HG03521 (cell line): ENCODE results near the gene ST13.
"Not testable (repeated sequence)": the region's sequence is repeated elsewhere in the genome, so short reads cannot be mapped to it uniquely, and the experiment has no call there.

Experiments
- ATAC-seq: cut with Tn5 transposase; IDR thresholded peaks from one replicate; pipeline ENCODE4 v1.9.1; 2021; ENCODE audit warnings: mild to moderate bottlenecking, moderate library complexity; ENCODE audit not compliant: unreplicated experiment

Gene ST13

DNA sequence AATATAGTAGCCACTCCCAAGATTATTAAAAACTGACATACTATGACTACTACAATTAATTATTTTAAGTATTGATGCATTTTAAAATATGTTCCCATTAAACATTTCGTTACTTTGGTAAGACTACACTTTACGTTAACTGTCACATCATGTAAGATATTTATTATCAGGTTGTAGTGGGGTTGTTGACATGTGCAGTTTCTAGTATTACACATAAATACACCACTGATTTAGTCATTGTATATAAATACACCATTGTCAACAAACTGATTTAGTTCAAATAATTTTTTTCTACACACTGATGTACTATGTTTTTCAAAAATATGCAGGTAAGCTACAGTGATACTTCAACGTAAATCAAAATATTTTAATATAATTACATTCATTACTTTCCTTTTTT lies 11.5 kb downstream of the ST13 start:
- ATAC-seq: no peak

DNA sequence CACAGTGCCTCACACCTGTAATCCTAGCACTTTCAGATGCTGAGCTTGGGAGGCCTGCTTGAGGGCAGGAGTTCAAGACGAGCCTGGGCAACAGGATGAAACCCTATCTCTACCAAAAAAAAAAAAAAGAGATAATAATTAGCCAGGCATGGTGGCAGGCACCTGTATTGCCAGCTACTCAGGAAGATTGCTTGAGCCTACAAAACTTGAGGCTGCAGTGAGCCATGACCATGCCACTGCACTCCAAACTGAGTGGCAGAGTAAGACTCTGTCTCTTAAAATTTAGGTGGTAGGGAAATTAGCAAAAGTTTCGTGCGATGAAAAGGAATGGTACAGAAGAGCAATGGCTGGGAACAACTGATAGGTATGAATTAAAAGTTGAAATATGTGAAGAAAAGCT lies 18.0 kb downstream of the ST13 start:
- no peak for ATAC-seq

DNA sequence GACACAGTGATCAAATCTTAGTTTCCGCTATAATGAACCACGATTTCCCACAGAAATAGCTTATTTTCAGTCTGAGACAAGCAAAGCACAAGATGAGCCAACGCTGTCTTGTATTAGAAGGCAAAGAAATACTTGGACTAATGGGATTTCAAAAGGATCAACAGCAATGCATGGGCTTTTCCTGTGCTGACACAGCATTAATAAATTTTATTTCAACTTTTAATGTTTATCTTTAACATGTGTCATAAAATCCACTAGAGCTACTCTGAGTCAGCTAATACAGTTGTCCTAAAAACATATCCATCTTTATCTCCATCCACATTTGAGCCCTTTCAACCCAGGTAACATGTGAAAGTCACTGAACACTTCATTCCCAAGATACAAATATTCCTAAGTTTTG lies 21.8 kb downstream of the ST13 start:
- ATAC-seq: no peak

DNA sequence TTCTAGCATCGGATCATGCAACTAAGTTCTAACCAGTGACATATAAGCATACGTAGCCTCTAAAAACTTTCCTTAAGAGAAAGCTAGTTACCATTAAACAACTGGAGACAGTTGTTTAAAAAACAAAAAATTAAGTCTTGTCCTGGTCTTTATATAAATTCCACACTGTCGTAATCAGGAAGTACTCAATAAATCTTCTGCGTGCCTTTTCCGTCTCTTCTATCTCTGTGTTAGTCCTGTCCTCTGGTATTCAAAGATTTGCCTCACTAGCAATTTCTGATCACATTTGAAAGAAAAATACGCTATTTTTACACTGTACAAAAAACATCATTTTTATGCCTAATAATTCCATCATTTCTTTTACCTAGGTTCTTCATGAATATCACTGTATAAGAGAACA lies 27.3 kb downstream of the ST13 start:
- no peak for ATAC-seq

DNA sequence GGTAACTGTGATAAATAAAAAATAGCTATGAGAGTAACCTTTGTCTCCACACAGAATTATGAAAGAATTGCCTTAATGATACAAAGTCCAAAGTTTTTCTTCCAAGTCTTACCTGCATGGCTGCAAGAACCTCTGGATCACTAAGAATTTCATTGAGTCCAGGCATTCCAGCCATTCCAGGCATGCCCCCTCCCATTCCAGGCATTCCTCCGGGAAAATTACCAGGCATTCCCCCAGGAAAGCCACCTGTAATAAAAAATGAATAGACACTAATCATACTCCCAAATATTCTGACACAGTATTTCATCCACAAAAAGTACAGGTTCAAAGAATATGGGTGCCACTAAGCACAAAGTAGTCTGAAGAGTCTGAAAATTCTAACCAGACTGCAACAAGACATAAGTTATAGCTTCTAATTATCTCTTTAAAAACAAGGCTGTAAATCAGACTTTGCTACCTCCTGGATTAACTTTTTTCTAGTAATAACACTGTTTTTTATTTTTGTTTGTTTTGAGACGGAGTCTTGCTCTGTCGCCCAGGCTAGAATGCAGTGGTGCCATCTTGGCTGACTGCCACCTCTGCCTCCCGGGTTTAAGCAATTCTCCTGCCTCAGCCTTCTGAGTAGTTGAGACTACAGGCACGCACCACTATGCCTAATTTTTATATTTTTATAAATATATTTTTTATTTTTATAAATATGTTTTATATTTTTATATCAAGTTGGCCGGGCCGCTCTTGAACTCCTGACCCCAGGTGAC lies 29.3 kb downstream of the ST13 start:
- ATAC-seq: no peak

DNA sequence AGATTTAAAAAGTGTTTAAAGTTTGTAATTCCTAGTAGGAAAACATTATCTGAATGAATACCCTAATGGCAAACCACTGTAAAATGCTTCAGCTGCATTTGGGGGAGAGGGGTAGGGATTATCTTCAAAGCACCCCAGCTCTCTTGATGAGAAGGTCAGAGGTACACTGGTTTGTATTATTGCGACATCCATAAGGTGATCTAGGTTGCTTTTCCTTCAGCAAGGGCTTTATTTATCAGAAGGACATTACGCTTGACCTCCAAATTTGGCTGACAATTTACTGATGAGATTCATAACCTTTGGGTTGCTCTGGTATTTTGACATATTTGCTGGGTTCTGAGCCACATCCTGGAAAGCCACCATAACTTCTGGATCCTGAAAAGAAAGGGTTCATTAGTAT lies 30.1 kb downstream of the ST13 start:
- not testable (repeated sequence) for ATAC-seq

DNA sequence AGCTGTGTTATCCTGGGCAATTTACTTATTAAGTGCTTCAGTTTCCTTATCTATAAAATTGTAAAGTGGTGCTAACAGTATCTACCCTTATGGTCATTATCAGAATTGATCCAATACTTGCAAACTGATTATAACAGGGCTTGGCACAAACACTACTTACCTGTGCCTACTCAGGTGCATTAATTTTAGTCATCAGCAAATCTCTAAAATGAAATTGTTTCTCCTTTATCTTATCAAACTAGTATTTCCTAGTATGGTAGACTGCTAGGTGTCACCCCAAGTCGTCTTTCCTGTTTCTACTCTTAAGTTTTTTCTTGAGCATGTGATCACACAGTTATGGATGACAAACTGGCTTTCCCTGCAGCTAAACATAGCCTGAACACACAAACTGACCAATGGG lies 33.0 kb downstream of the ST13 start:
- ATAC-seq: no peak

DNA sequence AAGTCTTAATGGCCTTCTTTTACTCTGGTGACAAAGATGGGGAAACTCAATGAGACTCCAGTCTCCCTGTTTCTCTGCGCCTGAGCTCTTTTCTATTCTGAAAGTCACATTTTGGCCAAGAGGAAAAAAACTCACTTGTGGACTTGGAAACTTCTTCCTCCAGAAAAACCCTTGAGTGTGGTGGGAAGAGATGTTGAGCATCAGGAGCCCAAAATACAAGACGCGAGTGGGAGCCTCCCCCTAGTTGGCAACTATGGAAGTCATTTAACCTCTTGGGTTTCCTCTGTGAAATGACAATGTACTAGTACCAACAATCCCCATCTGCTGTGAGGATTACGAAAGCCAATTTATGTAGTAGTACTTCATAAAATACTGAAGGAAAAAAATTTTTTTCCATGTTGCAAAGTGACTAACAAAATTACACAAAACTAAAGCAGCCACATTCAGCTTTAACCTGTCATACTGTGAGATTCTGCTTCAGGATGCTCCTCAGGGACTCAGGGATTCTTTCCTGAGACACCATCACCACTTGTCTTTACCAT lies 36.8 kb downstream of the ST13 start:
- no peak for ATAC-seq

DNA sequence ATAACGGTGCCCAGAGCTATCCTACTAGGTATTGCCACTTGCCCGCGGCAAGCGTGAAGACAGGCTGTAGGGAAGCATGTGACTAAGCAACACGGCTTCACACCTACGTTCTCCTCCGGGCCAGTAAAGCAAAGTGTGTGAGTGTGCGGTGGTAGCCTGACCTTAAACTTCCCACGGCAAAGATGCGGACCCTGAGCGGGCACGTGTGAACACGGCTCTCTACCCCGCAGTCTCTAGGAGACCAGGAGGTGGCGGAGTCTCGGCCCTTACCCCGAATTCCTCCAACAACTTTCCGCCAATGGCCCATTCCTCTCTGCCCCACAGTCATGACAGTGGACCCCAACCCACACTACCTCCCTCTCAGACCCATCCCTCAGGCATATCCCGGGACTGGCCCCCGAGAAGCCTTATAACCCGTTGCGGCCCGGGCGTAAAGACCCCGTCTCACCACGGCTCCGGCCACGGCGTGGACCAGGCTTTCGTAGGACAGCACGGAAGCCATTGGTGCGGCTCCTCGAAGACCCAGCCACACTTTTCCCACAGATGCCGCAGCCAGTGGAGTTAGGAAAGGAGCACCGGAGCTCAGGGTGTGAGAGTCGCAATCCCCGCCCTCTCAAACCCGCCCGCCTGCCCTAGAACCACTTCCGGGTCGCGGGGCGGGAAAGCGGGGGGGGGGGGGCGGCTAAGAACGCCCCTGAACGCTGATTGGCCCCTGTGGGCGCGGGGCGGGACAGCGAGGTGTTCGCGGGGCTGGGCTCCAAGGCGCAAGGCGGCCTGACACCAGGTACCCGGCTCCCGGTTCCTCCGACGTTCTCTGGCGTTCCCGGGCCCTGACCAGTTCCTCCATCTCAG lies 37.5 kb downstream of the ST13 start, which contains the start of gene SLC25A17:
Gene SLC25A17, minus strand, starts transcription at position 600 of the 852 bp plus-strand sequence. Its CDS starts 98 bp downstream, at position 502.
- peak; percentile 81 for ATAC-seq

DNA sequence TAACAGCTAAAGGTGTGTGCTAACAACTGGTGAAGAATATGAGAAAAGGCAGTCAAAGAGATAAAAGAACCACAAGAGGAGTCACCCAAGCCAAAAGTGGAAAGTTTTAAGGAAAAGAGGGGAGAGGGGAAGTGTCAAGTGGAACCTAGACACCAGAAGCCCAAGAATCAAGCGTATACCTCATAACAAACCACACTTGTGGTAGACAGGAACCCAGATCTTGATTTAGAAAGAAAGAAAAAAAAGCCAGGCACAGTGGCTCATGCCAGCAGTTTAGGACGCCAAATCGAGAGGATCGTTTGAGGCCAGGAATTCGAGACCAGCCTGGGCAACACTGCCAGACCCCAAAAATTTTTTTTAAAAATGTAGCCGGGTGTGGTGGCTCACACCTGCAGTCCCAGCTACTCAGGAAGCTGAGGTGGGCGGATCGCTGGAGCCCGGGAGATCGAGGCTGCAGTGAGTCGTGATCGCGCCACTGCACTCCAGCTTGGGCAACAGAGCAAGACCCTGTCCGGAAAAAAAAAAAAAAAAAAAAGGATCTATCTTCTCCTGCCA lies 38.2 kb downstream of the ST13 start:
- no peak for ATAC-seq

DNA sequence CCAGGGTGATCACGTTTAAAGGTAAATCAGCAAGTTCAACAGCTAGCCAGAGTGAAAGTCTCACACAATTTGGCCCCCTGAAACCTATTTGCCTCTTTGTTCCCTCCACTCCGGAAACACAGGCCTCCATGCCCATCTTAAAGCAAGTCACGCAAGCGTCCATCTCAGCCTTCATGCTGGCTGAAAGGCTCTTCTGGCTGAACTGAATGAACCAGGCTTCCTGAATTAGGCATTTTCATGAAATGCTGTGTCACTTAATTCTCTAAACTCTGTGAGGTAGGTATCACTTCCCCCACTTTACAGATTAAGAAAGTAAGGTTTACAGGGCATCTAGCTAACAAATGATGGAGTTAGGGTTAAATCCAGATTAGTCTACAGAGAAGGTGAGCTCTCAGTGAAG lies 38.7 kb downstream of the ST13 start:
- ATAC-seq: no peak

DNA sequence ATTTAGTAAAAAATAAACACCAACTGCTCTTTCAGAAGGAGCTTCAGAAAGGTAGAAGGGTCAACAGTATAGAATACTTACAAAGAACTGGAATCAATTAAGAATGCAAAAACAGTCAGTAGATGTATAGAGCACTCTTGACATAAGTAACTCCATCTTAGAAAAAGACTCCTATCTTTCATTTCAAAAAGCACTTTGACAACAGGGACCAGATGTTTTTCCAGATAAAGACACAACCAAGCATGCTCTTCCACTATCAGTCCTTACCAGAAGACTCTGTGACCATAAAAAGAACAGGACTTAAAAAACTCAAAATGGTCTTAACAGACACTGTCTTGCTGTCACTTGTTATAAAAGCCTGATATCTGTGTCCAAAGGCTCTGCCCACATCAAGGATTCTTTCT lies 42.5 kb downstream of the ST13 start:
- ATAC-seq: no peak

DNA sequence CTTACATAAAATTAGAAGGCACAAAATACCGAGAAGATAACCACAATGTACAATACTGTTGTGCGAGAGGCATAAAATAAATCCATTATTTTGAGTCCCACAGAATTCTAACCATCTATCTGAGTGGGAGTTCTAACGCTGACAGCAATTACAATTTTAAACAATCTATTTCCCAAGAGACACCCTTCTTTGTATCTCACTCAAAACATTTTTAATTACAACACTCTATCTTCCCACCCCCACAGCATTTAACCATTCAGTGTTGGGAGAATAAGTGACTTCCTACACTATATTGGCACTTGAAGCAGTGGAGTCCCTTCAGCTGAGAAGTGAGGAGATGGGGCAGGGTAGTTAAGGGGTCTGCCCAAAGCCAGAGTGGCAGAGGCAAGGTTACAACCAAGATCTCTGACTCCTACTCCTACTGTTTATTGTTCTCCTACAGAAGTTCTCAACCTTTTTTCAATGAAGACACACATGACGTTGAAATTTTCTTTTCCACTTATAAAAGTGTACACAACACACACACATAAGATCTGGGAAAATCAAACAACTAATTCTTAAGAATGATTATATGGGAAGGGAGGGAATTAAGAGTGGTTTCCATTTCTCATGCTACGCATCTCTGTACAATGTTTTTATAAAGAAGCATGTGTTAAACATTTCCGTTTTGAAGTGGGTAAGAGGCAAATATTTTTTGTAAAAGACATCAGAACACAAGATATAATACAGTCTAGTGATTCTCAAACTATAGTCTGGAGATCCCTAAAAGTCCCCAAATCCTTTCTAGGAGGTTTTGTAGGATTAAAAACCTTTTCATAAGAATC lies 48.2 kb downstream of the ST13 start:
- no peak for ATAC-seq

DNA sequence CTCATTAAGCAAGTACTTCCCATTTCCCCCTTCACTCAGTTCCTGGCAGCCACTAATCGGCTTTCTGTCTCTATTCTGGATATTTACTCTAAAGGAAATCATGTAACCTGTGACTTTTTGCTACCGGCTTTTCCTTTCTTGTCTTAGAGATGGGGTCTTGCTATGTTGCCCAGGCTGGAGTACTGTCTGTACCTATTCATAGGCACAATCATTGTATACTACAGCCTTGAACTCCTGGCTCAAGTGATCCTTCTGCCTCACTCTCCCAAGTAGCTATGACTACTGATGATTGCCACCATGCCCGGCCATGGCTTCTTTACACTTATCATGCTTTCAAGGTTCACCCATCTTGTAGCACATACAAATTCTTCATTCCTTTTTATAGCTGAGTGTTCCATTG lies 49.7 kb downstream of the ST13 start:
- no peak for ATAC-seq

DNA sequence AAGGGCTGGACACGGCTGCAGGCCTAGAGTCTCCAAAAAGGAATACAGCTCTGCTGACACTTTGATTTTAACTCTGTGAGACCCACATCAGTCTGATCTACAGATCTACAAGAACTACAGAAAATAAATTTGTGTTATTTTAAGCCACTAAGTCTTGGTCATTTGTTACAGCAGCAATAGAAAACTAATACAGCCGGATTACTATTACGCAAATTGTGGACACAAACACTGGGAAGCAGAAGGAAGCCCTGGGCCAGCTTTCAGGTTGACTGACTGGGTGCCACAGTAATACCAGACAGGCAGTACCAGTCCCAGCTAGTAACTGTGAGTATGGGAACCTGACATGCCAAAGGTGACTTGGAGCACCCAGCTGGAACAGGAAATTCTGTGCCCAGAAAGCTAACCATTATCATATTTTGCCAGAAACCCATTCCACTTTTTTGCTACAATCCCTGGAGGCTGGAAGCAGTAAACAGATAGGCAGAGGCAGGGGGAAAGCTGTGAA lies 50.7 kb downstream of the ST13 start:
- ATAC-seq: no peak

DNA sequence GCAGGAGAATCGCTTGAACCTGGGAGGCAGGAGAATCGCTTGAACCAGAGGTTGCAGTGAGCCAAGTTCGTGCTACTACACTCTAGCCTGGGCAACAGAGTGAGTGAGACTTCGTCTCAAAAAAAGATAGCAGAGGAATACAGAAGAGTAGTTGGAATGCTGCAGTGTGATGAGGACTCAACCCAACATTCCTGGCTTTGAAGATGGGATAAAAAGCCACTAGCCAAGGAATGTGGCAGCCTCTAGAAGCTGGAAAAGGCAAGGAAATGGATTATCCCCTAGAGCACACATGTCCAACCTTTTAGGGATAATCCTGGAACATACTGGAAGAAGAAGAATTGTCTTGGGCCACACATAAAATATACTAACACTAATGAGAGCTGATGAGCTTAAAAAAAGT lies 51.2 kb downstream of the ST13 start:
- no peak for ATAC-seq

DNA sequence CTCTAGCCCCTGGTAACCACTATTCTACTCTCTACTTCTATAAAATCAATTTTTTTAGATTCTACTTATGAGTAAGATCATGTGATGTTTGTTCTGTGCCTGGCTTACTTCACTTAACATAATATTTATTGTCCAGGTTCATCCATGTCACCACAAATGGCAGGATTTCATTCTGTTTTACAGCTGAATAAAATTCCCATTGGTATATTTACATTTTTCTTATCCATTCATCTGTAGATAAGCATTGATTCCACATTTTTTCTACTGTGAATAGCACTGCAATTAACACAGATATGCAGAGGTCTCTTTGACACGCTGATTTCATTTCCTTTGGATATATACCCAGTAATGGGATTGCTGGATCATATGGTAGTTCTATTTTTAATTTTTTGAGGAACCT lies 53.1 kb downstream of the ST13 start:
- ATAC-seq: no peak

DNA sequence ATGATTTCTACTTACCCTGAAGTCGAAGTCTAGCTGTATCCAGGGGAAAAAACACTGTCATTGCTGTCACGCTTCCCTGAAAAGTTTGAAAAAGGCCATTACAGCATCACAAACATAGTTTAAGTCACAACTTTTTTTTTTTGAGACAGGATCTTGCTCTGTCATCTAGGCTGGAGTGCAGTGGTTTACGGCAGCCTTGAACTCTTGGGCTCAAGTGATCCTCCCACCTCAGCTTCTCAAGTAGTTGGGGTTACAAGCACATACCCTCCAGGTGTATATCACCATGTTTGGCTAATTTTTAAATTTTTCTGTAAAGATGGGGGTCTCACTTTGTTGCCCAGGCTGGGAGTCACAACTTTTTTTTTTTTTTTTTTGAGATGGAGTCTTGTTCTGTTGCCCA lies 57.4 kb downstream of the ST13 start:
- ATAC-seq: no peak

DNA sequence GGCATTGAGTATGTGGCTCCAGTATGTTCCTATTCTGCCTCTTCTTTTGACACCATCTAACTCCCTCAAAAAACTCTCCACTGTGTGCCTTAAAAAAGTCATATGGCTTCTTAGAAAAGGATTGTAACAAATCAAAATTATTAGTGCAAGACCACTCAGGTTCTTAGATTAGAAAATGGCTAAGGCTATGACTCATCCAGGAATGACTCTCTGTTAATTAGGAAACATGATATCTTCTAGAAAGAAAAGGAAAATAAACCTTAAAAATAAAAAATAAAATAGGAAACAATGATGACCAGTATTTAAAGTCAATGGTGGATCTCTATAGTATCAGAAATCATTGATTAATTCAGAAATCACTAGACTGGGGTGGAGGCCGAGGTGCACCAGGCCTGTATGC lies 59.0 kb downstream of the ST13 start:
- no peak for ATAC-seq

DNA sequence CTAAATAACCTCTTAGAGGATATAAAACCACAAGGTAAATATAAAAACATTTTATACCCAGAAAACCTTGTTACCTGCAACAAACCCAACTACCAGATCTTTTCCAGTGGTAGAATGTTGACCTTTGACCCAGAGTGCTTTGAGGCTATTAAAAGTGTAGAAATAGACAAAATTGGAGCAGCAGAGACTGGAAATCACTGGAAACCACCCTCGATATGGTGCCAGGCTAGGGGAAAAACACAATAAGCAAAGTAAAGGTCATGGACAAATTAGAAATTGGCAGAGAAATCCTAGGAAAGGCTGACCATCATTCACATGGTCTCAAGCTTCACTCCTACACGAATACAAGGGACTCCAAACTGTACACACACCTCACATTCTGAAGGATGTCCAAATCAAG lies 64.0 kb downstream of the ST13 start:
- ATAC-seq: no peak

DNA sequence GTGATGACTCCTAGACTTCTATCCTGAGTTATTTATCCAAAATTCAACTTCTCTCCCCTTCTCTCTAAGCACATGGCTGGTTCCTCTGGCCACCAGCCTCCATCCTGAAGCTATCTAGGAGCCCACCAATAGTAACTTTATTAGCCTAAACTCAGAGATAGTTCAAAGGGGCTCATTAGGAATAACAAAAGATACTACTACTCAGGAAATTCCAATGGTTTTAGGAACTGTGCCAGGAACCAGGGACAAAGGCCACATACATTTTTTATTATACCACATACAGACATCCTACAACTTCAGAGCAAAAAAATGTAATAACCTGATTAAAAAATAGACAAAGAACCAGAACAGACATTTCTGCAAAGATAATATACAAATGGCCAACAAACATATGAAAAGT lies 65.2 kb downstream of the ST13 start:
- no peak for ATAC-seq
